Amygdala (tissue), 56 donors: ENCODE measurements around the gene NAT9.

Source experiments
- DNase-seq, 56 donors: peaks; one replicate each; lab custom pipeline; 2025; lab: John Stamatoyannopoulos, UW

Gene NAT9

DNA sequence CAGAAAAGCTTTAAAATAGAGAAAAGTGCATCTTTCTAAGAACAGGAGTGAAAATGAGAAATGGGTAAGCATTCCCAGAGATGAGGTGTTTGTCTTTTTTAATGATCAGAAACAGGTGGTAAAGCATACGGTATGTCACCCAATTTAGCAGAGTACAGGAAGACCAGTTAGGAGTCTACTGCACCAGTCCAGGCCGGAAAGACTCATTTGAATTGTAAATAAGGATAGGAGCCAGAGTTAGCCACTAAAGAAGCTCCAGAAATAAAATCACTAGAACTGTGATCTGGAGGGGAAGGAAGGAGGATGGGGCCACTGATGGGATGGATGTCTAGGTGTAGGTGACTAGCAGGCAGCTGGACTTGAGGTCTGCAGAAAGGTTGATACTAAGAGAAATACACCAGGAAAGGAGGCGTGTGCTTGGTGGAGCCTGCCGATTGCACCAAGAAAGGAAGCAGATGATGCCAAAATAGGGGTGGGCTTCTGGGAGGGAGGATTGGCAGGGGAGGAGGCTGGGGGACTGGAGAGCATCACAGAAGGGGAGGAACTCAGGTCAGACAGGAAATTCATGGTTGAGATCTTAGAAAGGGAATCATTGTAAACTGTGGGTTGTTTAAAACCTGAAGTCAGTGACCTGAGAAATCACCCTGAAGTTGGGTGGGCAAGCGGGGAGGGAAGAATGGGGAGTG lies 8.1 kb upstream of the NAT9 start:
- DNase-seq, result no peak

GRCh38 chr17:74782571-74782970 lies 6.4 kb upstream of the NAT9 start:
- no peak for DNase-seq

GRCh38 chr17:74780443-74781238 lies 4.5 kb upstream of the NAT9 start:
- DNase-seq, result peak in 23 of 56 donors; percentile 12 to 80 (median 40)

- peak in 16 of 56 donors; percentile 12 to 69 (median 22) for DNase-seq
These were observed 3.8 kb upstream of the NAT9 start for GRCh38 chr17:74779948-74780400.

- DNase-seq, result no peak
These were observed 3.4 kb upstream of the NAT9 start for GRCh38 chr17:74779501-74779900.

DNA sequence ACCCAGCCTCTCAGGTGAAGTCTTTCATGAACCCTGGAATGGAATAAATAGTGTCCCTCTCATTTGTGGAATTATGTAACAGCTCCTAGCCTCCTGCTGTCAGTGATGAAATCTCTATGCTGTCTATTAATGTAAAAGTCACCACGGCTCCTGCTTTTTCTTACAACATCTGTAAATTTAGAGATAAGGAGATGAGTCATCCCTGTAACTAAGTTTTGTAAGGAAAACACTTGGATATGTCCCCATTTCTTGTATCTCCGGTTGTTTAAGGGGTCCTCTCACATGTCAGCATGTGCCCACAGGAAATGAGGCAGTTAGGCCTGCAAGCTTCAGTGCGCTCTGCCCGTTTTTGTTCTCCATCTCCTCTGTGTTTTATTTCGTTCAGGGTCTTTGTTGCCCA lies 2.8 kb upstream of the NAT9 start:
- no peak for DNase-seq

DNA sequence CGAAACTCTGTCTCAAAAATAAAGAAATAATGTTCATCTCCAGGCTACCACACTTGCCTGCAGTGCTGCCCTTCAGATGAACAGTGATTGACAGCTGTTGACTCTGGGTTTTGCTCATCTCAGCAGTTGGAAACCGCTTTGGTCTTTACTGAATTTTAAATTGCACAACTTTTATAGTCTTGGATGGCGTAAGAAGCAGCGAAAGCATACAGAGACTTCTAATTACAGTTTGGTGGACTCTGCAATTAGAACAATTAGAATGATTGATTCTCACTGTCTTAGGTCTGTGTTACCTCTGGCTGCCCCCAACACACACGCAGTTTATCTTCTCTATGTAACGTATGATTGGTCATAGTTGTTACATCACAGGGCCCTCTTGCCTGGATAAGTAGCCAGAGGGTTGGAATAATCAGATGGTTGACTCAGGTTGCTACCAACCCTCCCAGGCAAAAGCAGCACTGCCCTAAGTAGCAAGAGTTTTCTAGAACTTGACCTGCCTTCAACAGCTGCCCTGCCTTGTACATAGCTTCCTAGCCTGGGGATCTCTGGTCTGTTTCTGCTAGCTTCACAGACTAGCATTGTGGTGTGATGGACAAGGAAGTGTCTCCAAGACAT lies 1.9 kb upstream of the NAT9 start:
- DNase-seq, result no peak

DNA sequence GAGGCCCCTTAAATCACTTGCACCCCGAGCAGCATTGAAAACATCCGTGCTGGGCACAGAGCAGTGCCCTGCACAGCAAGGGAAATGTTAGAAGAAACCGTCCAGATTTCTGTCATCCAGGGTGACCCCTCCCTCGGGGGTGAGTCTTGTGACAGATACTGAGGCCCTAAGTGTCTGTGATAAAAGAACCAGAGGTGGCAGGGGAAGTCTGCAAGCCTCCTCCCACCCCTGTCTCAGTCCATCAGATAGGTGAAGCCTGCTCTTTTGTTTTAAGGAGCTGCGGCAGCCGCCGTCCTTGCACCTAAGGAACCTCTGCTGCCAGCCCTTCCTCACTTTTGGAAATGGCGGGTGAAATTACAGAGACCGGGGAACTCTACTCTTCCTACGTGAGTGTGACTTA lies 845 bp upstream of the NAT9 start:
- DNase-seq, result no peak

DNA sequence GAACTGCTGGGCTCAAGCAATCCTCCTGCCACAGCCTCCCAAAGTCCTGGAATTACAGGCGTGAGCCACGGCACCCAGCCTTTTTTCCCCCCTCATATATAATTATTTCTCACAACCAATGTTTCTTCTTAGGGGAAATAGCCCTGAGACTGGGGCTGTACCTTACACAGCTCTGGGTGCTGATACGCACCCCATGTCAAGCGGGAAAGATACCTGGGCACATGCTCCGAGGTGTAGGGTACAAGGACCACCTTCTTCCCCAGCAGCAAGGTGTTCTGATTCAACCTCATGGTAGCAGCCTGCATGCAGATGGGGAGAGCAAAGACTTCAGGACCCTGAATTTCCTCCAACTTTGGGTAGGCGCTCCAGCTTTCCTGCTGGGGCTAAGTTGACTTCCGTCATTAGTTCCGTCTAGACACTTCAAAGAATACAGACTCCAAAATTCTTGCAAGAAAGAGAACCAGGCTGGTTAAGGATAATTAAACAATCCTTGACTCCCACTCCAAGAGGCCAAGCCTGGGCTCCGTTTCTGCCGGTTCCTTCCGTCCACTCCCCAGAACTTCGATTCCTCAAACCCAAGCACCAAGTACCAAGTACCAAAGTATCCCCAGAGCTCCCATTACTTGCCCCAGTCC lies 619 bp downstream of the NAT9 start:
- DNase-seq, result no peak

DNA sequence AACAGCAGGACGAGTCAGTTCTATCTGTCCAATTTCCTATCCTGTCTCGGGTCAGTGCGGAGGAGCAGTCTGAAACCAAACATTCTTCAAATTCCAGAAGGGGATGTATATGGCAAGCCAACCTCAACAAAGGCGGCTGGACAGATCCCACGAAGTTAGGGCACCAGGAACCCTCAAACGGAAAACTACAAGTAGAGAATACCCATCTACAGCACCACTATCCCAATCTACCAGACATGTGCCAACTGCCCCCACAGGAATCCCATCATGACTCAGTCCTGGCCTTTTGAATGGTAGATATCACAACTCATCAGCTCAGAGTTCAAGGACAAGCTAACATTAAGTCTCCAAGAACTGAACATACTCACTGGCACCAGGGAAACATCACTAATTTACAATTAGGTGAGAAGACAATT lies 2.3 kb downstream of the NAT9 start:
- DNase-seq, result no peak

- no peak for DNase-seq
These were observed 2.7 kb downstream of the NAT9 start for GRCh38 chr17:74773414-74773813.

GRCh38 chr17:74772053-74772452 lies 4.1 kb downstream of the NAT9 start:
- DNase-seq, result no peak

DNA sequence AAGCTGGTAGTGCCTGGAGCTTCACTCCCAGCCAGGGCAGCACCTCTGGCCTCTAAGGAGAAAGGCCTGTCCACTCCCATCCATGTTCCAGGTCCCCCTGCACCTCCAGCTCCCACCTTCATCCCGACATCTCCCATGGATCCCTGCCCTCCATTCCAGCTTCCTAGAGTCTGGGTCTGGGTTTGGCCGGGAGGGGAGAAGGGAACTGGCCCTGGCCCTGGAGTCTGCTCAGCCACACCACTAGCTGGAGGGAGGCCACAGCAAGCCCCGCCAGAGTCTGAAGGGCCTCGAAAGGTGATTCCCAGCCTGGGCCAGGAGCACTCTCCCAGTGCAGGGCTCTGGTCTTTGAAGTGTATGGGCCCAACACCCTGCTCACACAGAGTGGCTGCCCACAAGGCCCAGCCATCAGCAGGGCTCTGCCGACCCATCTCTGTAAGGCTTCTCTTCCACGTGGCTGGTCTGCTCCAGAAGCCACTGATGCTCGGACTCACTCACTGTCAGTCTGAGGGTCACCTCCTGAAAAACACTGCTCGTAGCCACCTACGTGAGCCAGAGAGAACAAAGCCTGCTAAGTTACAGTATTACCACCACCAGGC lies 4.7 kb downstream of the NAT9 start:
- DNase-seq, result no peak

GRCh38 chr17:74770498-74771318 lies 5.4 kb downstream of the NAT9 start:
- peak in 34 of 56 donors; percentile 10 to 74 (median 38) for DNase-seq

GRCh38 chr17:74769856-74770497 lies 6.2 kb downstream of the NAT9 start:
- DNase-seq, result no peak

DNA sequence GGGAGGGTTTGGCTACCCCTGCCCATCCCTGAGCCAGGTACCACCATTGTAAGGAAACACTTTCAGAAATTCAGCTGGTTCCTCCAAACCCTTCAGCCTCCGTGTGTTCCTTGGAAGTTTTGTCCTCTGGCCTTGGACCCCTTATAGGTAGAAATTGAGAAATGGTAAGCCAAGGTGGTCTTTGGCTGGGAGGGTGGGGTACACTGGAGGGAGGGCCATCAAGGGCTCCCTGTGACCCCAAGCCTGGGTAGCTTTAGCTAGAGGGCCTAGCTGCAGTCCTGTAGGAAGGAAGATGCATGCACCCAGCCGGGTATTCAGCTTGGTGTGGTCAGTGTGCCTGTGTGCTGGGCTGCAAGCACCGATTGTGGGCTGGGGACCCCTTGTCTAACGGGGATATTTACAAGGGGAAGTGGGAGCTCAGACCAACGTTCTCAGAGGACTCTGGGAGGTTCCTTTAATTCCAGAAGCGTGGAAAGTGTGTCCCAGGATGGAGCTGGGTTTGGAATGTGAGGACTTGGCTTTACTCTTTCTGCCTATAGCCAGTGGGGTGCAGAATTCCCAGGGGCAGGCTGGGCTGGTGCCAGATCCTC lies 6.8 kb downstream of the NAT9 start:
- no peak for DNase-seq

GRCh38 chr17:74768763-74769114 lies 7.4 kb downstream of the NAT9 start:
- DNase-seq, result no peak

DNA sequence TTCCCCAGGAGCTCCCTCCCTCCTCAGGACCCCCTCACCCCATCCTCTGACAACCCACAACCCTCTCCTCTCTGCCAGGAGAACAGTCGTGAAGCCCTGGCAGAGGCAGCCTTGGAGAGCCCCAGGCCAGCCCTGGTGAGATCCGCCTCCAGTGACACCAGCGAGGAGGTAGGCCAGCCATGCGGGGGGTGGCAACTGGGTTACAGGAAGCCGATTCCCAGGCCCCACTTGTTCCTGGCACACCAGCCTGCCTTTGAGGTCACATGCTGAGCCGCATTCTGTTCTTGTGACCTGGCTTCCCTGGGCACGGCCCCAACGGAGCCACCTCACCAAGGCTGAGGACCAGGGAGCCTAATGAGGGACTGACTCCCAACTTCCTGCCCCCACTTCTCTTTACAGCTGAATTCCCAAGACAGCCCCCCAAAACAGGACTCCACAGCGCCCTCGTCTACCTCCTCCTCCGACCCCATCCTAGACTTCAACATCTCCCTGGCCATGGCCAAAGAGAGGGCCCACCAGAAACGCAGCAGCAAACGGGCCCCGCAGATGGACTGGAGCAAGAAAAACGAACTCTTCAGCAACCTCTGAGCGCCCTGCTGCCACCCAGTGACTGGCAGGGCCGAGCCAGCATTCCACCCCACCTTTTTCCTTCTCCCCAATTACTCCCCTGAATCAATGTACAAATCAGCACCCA lies 7.9 kb downstream of the NAT9 start:
- peak in 40 of 56 donors; percentile 17 to 84 (median 60) for DNase-seq
